ENCODE data around the gene FBLN7.
"Not testable (repeated sequence)": the region's sequence is repeated elsewhere in the genome, so short reads cannot be mapped to it uniquely, and the experiment has no call there.

The FBLN7 gene

GRCh38 chr2:112138159-112139032 lies at the start of gene FBLN7:
Gene FBLN7 (plus strand): TSS chr2:112138385. CDS start chr2:112138656, 271 bp downstream.
- DNase-seq (ENCODE audit: low spot score): peak; percentile 30

GRCh38 chr2:112089375-112089774 lies 48.8 kb upstream of the FBLN7 start:
- no peak for DNase-seq (ENCODE audit: low spot score)

- DNase-seq (ENCODE audit: low spot score): no peak
These were observed 45.7 kb upstream of the FBLN7 start for GRCh38 chr2:112092286-112093041.

- no peak for DNase-seq (ENCODE audit: low spot score)
These were observed 45.0 kb upstream of the FBLN7 start for GRCh38 chr2:112093216-112093615.

GRCh38 chr2:112095681-112096080 lies 42.5 kb upstream of the FBLN7 start:
- no peak for DNase-seq (ENCODE audit: low spot score)

GRCh38 chr2:112096098-112096497 lies 42.1 kb upstream of the FBLN7 start:
- DNase-seq (ENCODE audit: low spot score): no peak

GRCh38 chr2:112108178-112108832 lies 29.9 kb upstream of the FBLN7 start:
- no peak for DNase-seq (ENCODE audit: low spot score)

GRCh38 chr2:112109278-112109677 lies 28.9 kb upstream of the FBLN7 start:
- DNase-seq (ENCODE audit: low spot score): no peak

- no peak for DNase-seq (ENCODE audit: low spot score)
These were observed 27.2 kb upstream of the FBLN7 start for GRCh38 chr2:112110966-112111365.

GRCh38 chr2:112113354-112113753 lies 24.8 kb upstream of the FBLN7 start:
- not testable (repeated sequence) for DNase-seq (ENCODE audit: low spot score)

GRCh38 chr2:112118148-112118547 lies 20.0 kb upstream of the FBLN7 start:
- no peak for DNase-seq (ENCODE audit: low spot score)

- peak; percentile 52 for DNase-seq (ENCODE audit: low spot score)
These were observed 16.4 kb upstream of the FBLN7 start for GRCh38 chr2:112121682-112122254.

- DNase-seq (ENCODE audit: low spot score): no peak
These were observed 9.1 kb upstream of the FBLN7 start for GRCh38 chr2:112129060-112129459.

- no peak for DNase-seq (ENCODE audit: low spot score)
These were observed 4.8 kb upstream of the FBLN7 start for GRCh38 chr2:112133344-112133743.

GRCh38 chr2:112134120-112134519 lies 4.1 kb upstream of the FBLN7 start:
- DNase-seq (ENCODE audit: low spot score): no peak

GRCh38 chr2:112136096-112136495 lies 2.1 kb upstream of the FBLN7 start:
- no peak for DNase-seq (ENCODE audit: low spot score)

- DNase-seq (ENCODE audit: low spot score): peak; percentile 22
These were observed 548 bp upstream of the FBLN7 start for GRCh38 chr2:112137516-112138158.

- DNase-seq (ENCODE audit: low spot score): not testable (repeated sequence)
These were observed 939 bp downstream of the FBLN7 start for GRCh38 chr2:112139033-112139614.

GRCh38 chr2:112139661-112140204 lies 1.5 kb downstream of the FBLN7 start:
- not testable (repeated sequence) for DNase-seq (ENCODE audit: low spot score)

- no peak for DNase-seq (ENCODE audit: low spot score)
These were observed 2.1 kb downstream of the FBLN7 start for GRCh38 chr2:112140205-112140802.

Measured in SW480 (cell line).